Thymus (tissue), 11 donors: Measurements from ENCODE around the gene CNTFR. TPM values are rescaled to one million over a fixed set of nuclear protein-coding genes. Genes with fewer than 3 reads are reported as not detected.

Source experiments
- DNase-seq, 9 donors: peaks; one replicate each; pipeline ENCODE4 v3.0.0-alpha.2; 2013; ENCODE audit warnings: low spot score in 9 of 9, low read depth in 6 of 9, missing footprints in 1 of 9
- H3K27ac ChIP-seq, 2 donors: one replicate each; pipeline ENCODE4 v1.5.1; 2013; ENCODE audit warnings: control low read depth in 1 of 2, low read depth in 1 of 2, low read length in 1 of 2, mild to moderate bottlenecking in 1 of 2, moderate library complexity in 1 of 2
- H3K27me3 ChIP-seq, 2 donors: one replicate each; pipeline ENCODE4 v1.5.1; 2013; ENCODE audit warnings: low read length in 1 of 2; ENCODE audit not compliant: control insufficient read depth in 2 of 2, insufficient read depth in 1 of 2
- H3K36me3 ChIP-seq, 2 donors: one replicate each; pipeline ENCODE4 v1.5.1; 2013; ENCODE audit warnings: low read length in 1 of 2, mild to moderate bottlenecking in 1 of 2, moderate library complexity in 1 of 2; ENCODE audit not compliant: control insufficient read depth in 2 of 2, insufficient read depth in 2 of 2
- H3K4me1 ChIP-seq, 2 donors: one replicate each; pipeline ENCODE4 v1.5.1; 2013; ENCODE audit warnings: low read length in 2 of 2; ENCODE audit not compliant: control insufficient read depth in 2 of 2, insufficient read depth in 2 of 2
- H3K4me3 ChIP-seq, 2 donors: one replicate each; pipeline ENCODE4 v1.5.1; 2013; ENCODE audit warnings: low read length in 2 of 2, control low read depth in 1 of 2, mild to moderate bottlenecking in 1 of 2
- H3K9me3 ChIP-seq, 2 donors: one replicate each; pipeline ENCODE4 v1.5.1; 2013; ENCODE audit warnings: low read length in 1 of 2, mild to moderate bottlenecking in 1 of 2; ENCODE audit not compliant: control insufficient read depth in 2 of 2, insufficient read depth in 1 of 2
- WGBS: extraction: QIAGEN DNeasy Blood & Tissue Kit; methylation state at CpG from one replicate; pipeline ENCODE4 v1.1.7; 2013; 5-methylcytosine and 5-hydroxymethylcytosine counted together
- polyA plus RNA-seq: library from polyadenylated mRNA; stranded (reverse); fragments of 200-250 nt; gene quantifications from one replicate; pipeline ENCODE4 v1.2.3, GENCODE V29; 2013
- total RNA-seq: library from RNA; stranded (reverse); fragments of 120-200 nt; gene quantifications from one replicate; pipeline ENCODE4 v1.2.4, GENCODE V29; 2013
- donor health status: healthy.

Gene CNTFR
- total and polyA plus RNA-seq, 2 donors = 2.2 to 3.9 TPM

DNA sequence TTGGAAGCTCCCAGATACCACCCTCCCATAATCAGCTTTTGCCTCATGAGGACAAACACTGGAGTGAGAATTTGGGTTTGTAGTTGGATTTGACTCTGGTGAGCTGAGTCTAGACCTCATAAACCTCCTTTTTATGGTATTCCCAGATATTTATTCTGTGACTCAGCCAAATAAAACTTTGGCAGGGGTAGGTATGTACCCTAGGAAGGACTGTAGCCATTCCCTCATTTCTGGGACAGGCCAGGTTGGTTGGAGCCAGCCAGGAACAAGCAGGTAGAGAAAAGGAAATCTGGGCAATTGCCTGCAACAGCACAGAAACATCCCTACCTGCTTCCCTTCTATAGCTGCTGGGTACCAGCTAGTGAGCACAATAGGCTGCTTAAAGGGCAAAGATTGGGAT lies 86.1 kb downstream of the CNTFR start:
- Histone ChIP-seq H3K4me1 (no peaks in the 10 kb centered on the region), H3K27me3 (peaks cover 3 to 14% of the 10 kb centered on the region in 2 donors), H3K9me3 (no peaks in the 10 kb centered on the region), H3K27ac (no peak overlapping the region), H3K4me3 (no peak overlapping the region), H3K36me3 (no peaks in the 10 kb centered on the region)
- DNase-seq = no peak

DNA sequence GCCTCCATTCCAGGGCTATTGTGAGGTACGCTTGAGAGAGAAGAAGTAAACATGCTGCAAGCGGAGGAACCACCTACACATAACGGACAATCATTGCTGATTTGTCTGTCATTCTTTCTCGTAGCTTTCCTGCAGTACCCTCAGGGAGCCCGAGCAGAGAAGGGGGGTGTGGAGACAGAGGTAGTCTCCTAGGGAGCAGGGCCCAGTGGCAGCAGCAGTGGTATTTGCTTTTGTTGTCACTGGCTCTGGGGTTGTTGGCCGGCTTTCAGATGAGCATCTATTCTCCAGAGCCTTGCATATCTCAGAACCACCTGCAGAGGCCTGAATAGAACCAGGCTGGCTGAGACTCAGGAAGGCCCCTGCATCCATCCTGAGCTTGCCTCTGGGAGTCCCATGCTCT lies 86.6 kb downstream of the CNTFR start:
- 92% methylated on average over 6 of the region's 6 CpGs for WGBS
- Histone ChIP-seq H3K27ac (no peak overlapping the region), H3K27me3 (peaks cover 3 to 11% of the 10 kb centered on the region in 2 donors), H3K9me3 (no peaks in the 10 kb centered on the region), H3K4me1 (no peaks in the 10 kb centered on the region), H3K36me3 (no peaks in the 10 kb centered on the region), H3K4me3 (no peak overlapping the region)
- no peak for DNase-seq

DNA sequence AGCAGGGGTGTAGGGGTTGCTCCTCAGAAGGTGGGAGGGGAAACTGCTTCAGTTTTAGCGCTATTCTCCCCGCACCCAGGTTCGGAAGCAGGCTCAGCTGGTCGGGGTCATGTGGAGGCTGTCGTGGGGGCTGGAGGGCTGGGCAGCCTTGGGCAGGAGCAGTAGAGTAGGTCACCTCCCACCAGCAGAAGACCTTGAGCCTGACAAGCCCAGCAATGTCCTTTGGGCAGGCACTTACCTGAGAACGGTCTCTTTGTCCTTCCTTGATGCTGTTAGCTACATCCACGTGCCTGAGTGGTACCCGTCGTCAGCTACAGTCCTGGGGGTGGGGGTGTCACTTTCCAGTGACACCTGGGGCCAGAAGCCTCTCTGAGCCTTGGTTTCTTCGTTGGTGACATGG lies 87.1 kb downstream of the CNTFR start:
- Histone ChIP-seq H3K27ac (no peak overlapping the region), H3K9me3 (no peaks in the 10 kb centered on the region), H3K27me3 (peaks cover 3 to 11% of the 10 kb centered on the region in 2 donors), H3K4me1 (no peaks in the 10 kb centered on the region), H3K4me3 (no peak overlapping the region), H3K36me3 (no peaks in the 10 kb centered on the region)
- DNase-seq = no peak
- WGBS = 83% methylated on average over 10 of the region's 10 CpGs

DNA sequence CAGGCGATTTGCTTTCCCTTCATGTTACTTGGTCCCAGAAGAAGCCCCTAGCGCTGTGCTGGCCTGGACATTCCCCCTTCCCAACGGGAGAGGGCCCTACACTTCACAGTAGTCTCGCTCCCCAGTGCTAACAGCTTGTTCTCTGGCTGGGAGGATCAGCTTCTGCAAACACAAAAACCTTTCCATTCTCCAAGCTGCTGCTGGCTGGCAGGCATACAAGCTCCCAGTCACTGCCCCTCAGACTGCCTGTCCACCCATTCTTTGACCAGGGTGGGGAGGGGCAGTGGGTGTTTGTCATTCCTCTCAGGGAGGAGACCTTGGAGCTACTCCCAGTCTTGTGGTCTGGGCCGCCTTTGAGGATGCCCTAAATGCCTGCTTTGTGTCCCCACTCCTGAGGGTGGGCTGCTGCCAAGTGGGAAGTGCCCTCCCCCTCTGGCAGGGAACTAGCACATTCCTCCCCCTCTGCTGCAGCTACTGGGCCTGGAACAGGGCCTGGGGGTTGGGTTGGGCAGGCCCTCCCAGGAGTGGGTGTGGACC lies 87.6 kb downstream of the CNTFR start:
- H3K27me3 ChIP-seq = peaks cover 3 to 11% of the 10 kb centered on the region in 2 donors
- 68% methylated on average over 5 of the region's 5 CpGs for WGBS
- H3K4me3 ChIP-seq = no peak overlapping the region

More for the DNA sequence above, 87.6 kb downstream of the CNTFR start:
- Histone ChIP-seq H3K9me3 (no peaks in the 10 kb centered on the region), H3K36me3 (no peaks in the 10 kb centered on the region), H3K27ac (no peak overlapping the region), H3K4me1 (no peaks in the 10 kb centered on the region)
- no peak for DNase-seq

Other genes with a start within 250 kb of the CNTFR start
- gene MYORG, start 212.8 kb downstream of the CNTFR start, total RNA-seq = 0.52 TPM
- 1.3 TPM for gene MYORG, start 212.8 kb downstream of the CNTFR start, polyA plus RNA-seq
- 3.1 TPM for gene FAM219A, start 131.2 kb downstream of the CNTFR start, total RNA-seq
- 9.7 TPM for gene FAM219A, start 131.2 kb downstream of the CNTFR start, polyA plus RNA-seq
- 0.38 TPM for gene DNAI1, start 130.9 kb downstream of the CNTFR start, total RNA-seq
- 0.75 TPM for gene DNAI1, start 130.9 kb downstream of the CNTFR start, polyA plus RNA-seq
- gene ENHO, start 66.7 kb downstream of the CNTFR start, total RNA-seq = 0.47 TPM
- gene ENHO, start 66.7 kb downstream of the CNTFR start, polyA plus RNA-seq = 3.7 TPM
- 38.4 TPM for gene RPP25L, start 22.4 kb upstream of the CNTFR start, total RNA-seq
- 40.8 TPM for gene RPP25L, start 22.4 kb upstream of the CNTFR start, polyA plus RNA-seq
- 87.8 TPM for gene DCTN3, start 30.8 kb upstream of the CNTFR start, total RNA-seq
- 97.1 TPM for gene DCTN3, start 30.8 kb upstream of the CNTFR start, polyA plus RNA-seq
- 0.09 TPM for gene ARID3C, start 39.3 kb upstream of the CNTFR start, total RNA-seq
- 0.07 TPM for gene ARID3C, start 39.3 kb upstream of the CNTFR start, polyA plus RNA-seq
- gene SIGMAR1, start 48.1 kb upstream of the CNTFR start, total RNA-seq = 21.0 TPM
- gene SIGMAR1, start 48.1 kb upstream of the CNTFR start, polyA plus RNA-seq = 24.6 TPM
- gene GALT, start 57.0 kb upstream of the CNTFR start, total RNA-seq = 34.5 TPM
- 61.8 TPM for gene GALT, start 57.0 kb upstream of the CNTFR start, polyA plus RNA-seq
- 12.6 TPM for gene IL11RA, start 62.5 kb upstream of the CNTFR start, total RNA-seq
- gene IL11RA, start 62.5 kb upstream of the CNTFR start, polyA plus RNA-seq = 52.8 TPM
- 4.4 TPM for gene CCL27, start 72.9 kb upstream of the CNTFR start, total RNA-seq
- gene CCL27, start 72.9 kb upstream of the CNTFR start, polyA plus RNA-seq = 48.4 TPM
- 905 TPM for gene CCL19, start 101.6 kb upstream of the CNTFR start, total RNA-seq
- gene CCL19, start 101.6 kb upstream of the CNTFR start, polyA plus RNA-seq = 588 TPM
- gene CCL21, start 120.4 kb upstream of the CNTFR start, total RNA-seq = 43.7 TPM
- 16.6 TPM for gene CCL21, start 120.4 kb upstream of the CNTFR start, polyA plus RNA-seq